DOHH2 (cell line): ENCODE data around the gene GASK1A.

ENCODE experiments used
- H3F3A ChIP-seq: fragments of 200-600 bp; sonication (generic), shearing (Covaris generic); 2 replicates; pipeline ENCODE4 v1.6.0; 2016; ENCODE audit warnings: antibody characterized with exemption, mild to moderate bottlenecking; ENCODE audit not compliant: control insufficient read depth, insufficient read depth
- H3K27ac ChIP-seq: fragments of 200-600 bp; sonication (generic); 2 replicates; pipeline ENCODE4 v1.5.1; 2014; ENCODE audit warnings: low read depth, mild to moderate bottlenecking, low read length, moderate library complexity
- H3K27me3 ChIP-seq: fragments of 200-600 bp; sonication (generic); 2 replicates; pipeline ENCODE4 v1.6.1; 2014; ENCODE audit warnings: mild to moderate bottlenecking, low read length, mixed read lengths; ENCODE audit not compliant: control insufficient read depth
- H3K36me3 ChIP-seq: fragments of 200-600 bp; sonication (generic); 2 replicates; pipeline ENCODE4 v1.6.1; 2014; ENCODE audit warnings: mild to moderate bottlenecking, low read length, moderate library complexity, mixed read lengths; ENCODE audit not compliant: control insufficient read depth
- H3K4me1 ChIP-seq: fragments of 200-600 bp; sonication (generic); 2 replicates; pipeline ENCODE4 v1.6.1; 2014; ENCODE audit warnings: mild to moderate bottlenecking, low read length, mixed read lengths; ENCODE audit not compliant: control insufficient read depth
- H3K4me2 ChIP-seq: fragments of 200-600 bp; sonication (generic); 2 replicates; pipeline ENCODE4 v1.6.0; 2014; ENCODE audit warnings: mild to moderate bottlenecking, low read length, moderate library complexity
- H3K4me3 ChIP-seq: fragments of 200-600 bp; sonication (generic); 2 replicates; pipeline ENCODE4 v1.5.1; 2014; ENCODE audit warnings: mild to moderate bottlenecking, low read length, mixed read lengths
- H3K79me2 ChIP-seq: fragments of 200-600 bp; sonication (generic); 2 replicates; pipeline ENCODE4 v1.6.1; 2014; ENCODE audit warnings: mild to moderate bottlenecking, low read length, mixed read lengths; ENCODE audit not compliant: control insufficient read depth
- H3K9me2 ChIP-seq: fragments of 200-600 bp; sonication (generic); replicated peaks from 2 replicates; pipeline ENCODE4 v1.6.1; 2014; ENCODE audit warnings: mild to moderate bottlenecking, low read length, mixed read lengths; ENCODE audit not compliant: control insufficient read depth
- H3K9me3 ChIP-seq: fragments of 200-600 bp; sonication (generic); 2 replicates; pipeline ENCODE4 v1.6.1; 2014; ENCODE audit warnings: antibody characterized with exemption, low read length, mixed read lengths; ENCODE audit not compliant: control insufficient read depth, insufficient read depth
- H4K20me1 ChIP-seq: fragments of 200-600 bp; sonication (generic); 2 replicates; pipeline ENCODE4 v1.6.0; 2014; ENCODE audit warnings: low read depth, mild to moderate bottlenecking, antibody characterized with exemption, low read length, moderate library complexity; ENCODE audit not compliant: control insufficient read depth, insufficient read depth
- CTCF ChIP-seq: fragments of 200-600 bp; sonication (generic); IDR thresholded peaks from one replicate; pipeline ENCODE4 v1.5.1; 2014; ENCODE audit warnings: antibody characterized with exemption, mild to moderate bottlenecking, low read depth, low read length; ENCODE audit not compliant: poor library complexity, severe bottlenecking
- EZH2phosphoT487 ChIP-seq: fragments of 200-600 bp; sonication (generic); IDR thresholded peaks from 2 replicates; pipeline ENCODE4 v1.6.1; 2017; ENCODE audit warnings: borderline replicate concordance, mild to moderate bottlenecking, antibody characterized with exemption, low read length, moderate library complexity, mixed read lengths

GASK1A gene

GRCh38 chr3:42988097-42988496 is 9.0 kb downstream of the GASK1A start:
- Histone ChIP-seq H4K20me1 (no peaks in the 10 kb centered on the region), H3K27ac (no peak overlapping the region), H3K9me2 (no peaks in the 10 kb centered on the region), H3K79me2 (no peaks in the 10 kb centered on the region), H3K4me2 (no peak overlapping the region), H3K27me3 (peaks cover 10% of the 10 kb centered on the region), H3K36me3 (no peaks in the 10 kb centered on the region), H3K9me3 (no peaks in the 10 kb centered on the region), H3K4me1 (no peaks in the 10 kb centered on the region), H3K4me3 (no peak overlapping the region), H3F3A (no peaks in the 10 kb centered on the region)
- TF ChIP-seq EZH2phosphoT487: no peak
- no peak for TF ChIP-seq CTCF

GRCh38 chr3:42988566-42988965 is 9.5 kb downstream of the GASK1A start:
- Histone ChIP-seq H3K36me3 (no peaks in the 10 kb centered on the region), H3K9me2 (no peaks in the 10 kb centered on the region), H3K4me3 (no peak overlapping the region), H4K20me1 (no peaks in the 10 kb centered on the region), H3K79me2 (no peaks in the 10 kb centered on the region), H3K9me3 (no peaks in the 10 kb centered on the region), H3K27me3 (peaks cover 10% of the 10 kb centered on the region), H3F3A (no peaks in the 10 kb centered on the region), H3K27ac (no peak overlapping the region), H3K4me2 (no peak overlapping the region), H3K4me1 (no peaks in the 10 kb centered on the region)
- TF ChIP-seq CTCF (no peak), EZH2phosphoT487 (no peak)

GRCh38 chr3:42991341-42992315 is 12.5 kb downstream of the GASK1A start:
- Histone ChIP-seq H3K36me3 (no peaks in the 10 kb centered on the region), H3K79me2 (no peaks in the 10 kb centered on the region), H3K9me2 (no peaks in the 10 kb centered on the region), H3K9me3 (no peaks in the 10 kb centered on the region), H3F3A (no peaks in the 10 kb centered on the region), H3K27ac (no peak overlapping the region), H3K4me1 (no peaks in the 10 kb centered on the region), H3K4me2 (no peak overlapping the region), H3K27me3 (no peaks in the 10 kb centered on the region), H3K4me3 (no peak overlapping the region), H4K20me1 (no peaks in the 10 kb centered on the region)
- TF ChIP-seq EZH2phosphoT487: no peak
- no peak for TF ChIP-seq CTCF
